GM06990 (cell line): Measurements from ENCODE around the gene TSPOAP1.
"Not testable (repeated sequence)": the region's sequence is repeated elsewhere in the genome, so short reads cannot be mapped to it uniquely, and the experiment has no call there.

ENCODE experiments used
- DNase-seq: peaks from one replicate; pipeline ENCODE4 v3.0.0-alpha.2; 2011; ENCODE audit not compliant: insufficient read length; ENCODE audit errors: extremely low read depth
- H3K27me3 ChIP-seq: replicated peaks from 2 replicates; pipeline ENCODE4 v1.6.0; 2011; ENCODE audit warnings: low read length; ENCODE audit not compliant: control insufficient read depth, insufficient read depth
- H3K36me3 ChIP-seq: 2 replicates; pipeline ENCODE4 v1.5.1; 2011; ENCODE audit warnings: low read length; ENCODE audit not compliant: control insufficient read depth, insufficient read depth
- H3K4me3 ChIP-seq: replicated peaks from 2 replicates; pipeline ENCODE4 v1.5.1; 2011; ENCODE audit warnings: low read depth, mild to moderate bottlenecking, control low read depth, low read length
- CTCF ChIP-seq: IDR thresholded peaks from 2 replicates; pipeline ENCODE4 v1.5.1; 2011; ENCODE audit warnings: low read length, control low read depth, mild to moderate bottlenecking, inconsistent platforms; ENCODE audit not compliant: insufficient read depth, poor library complexity, severe bottlenecking

The TSPOAP1 gene

GRCh38 chr17:58344047-58344790, 15.6 kb upstream of the TSPOAP1 start:
- Histone ChIP-seq H3K4me3 (peak overlapping the region; percentile 57), H3K36me3 (peaks cover 16% of the 10 kb centered on the region), H3K27me3 (no peaks in the 10 kb centered on the region)
- TF ChIP-seq CTCF: no peak
- DNase-seq: peak; percentile 85

GRCh38 chr17:58343131-58343530, 14.5 kb upstream of the TSPOAP1 start:
- DNase-seq: no peak
- Histone ChIP-seq H3K4me3 (peak overlapping the region; percentile 57), H3K36me3 (peaks cover 16% of the 10 kb centered on the region)

GRCh38 chr17:58341861-58342475, 13.4 kb upstream of the TSPOAP1 start:
- no peak for DNase-seq
- Histone ChIP-seq H3K4me3 (peak overlapping the region; percentile 32), H3K36me3 (peaks cover 8% of the 10 kb centered on the region), H3K27me3 (no peaks in the 10 kb centered on the region)
- TF ChIP-seq CTCF: no peak

More at GRCh38 chr17:58343131-58343530, 14.5 kb upstream of the TSPOAP1 start:
- no peak for TF ChIP-seq CTCF
- H3K27me3 ChIP-seq: no peaks in the 10 kb centered on the region

- H3K36me3 ChIP-seq, H3K27me3 ChIP-seq, DNase-seq: not testable (repeated sequence)
- peak overlapping the region; percentile 82 for H3K4me3 ChIP-seq
Measured at GRCh38 chr17:58341136-58341860, 12.7 kb upstream of the TSPOAP1 start.

- no peak for TF ChIP-seq CTCF
- H3K4me3 ChIP-seq: peak overlapping the region; percentile 82
- H3K27me3 ChIP-seq: no peaks in the 10 kb centered on the region
- peaks cover under 1% of the 10 kb centered on the region for H3K36me3 ChIP-seq
- no peak for DNase-seq
Measured at GRCh38 chr17:58340405-58340876, 11.8 kb upstream of the TSPOAP1 start.
